HCT116 (cell line): ENCODE measurements around the gene MYBPH. TPM values are rescaled to one million over a fixed set of nuclear protein-coding genes. Genes with fewer than 3 reads are reported as not detected.

Source experiments
- ATAC-seq: fragments of 200-7000 bp; cut with Tn5 transposase; 2 replicates; pipeline ENCODE4 v1.9.1; 2020; ENCODE audit warnings: mild to moderate bottlenecking, moderate library complexity
- BruUV-seq: library from RNA; stranded (reverse); fragments of 400-500 nt; replicated peaks from 2 replicates; lab custom pipeline; 2021; lab: Mats Ljungman, UMichigan
- CTCF ChIA-PET: fragments of 300-600 bp; sonication (Branson Sonifier 250); formaldehyde crosslinking; loops from one replicate; lab custom pipeline; 2021; ENCODE audit warnings: antibody characterized with exemption; lab: Charles Lee
- POLR2A ChIA-PET: fragments of 300-600, 350-600 bp; sonication (Branson Sonifier 250); formaldehyde crosslinking; loops from one replicate; lab custom pipeline; 2021; ENCODE audit warnings: antibody characterized with exemption; lab: Charles Lee
- RAD21 ChIA-PET, 2 experiments: fragments of 300-600 bp; sonication (Branson Sonifier 250); formaldehyde crosslinking; loops; one replicate each; lab custom pipeline; 2023; ENCODE audit warnings: low total read pairs in 2 of 2; ENCODE audit not compliant: uncharacterized antibody in 2 of 2, unreplicated experiment in 2 of 2, low non-redundant PET in 1 of 2; lab: Charles Lee
- DNase-seq: peaks from one replicate; pipeline ENCODE4 v3.0.0-alpha.2; 2010; ENCODE audit warnings: low read depth, low spot score
- H2AFZ ChIP-seq: fragments of 200-600 bp; shearing (Covaris generic), sonication (generic); 2 replicates; pipeline ENCODE4 v1.6.1; 2017; ENCODE audit warnings: low read depth, mixed run types, mixed read lengths, antibody characterized with exemption, low read length; ENCODE audit not compliant: poor library complexity, severe bottlenecking
- H3K27ac ChIP-seq: 2 replicates; pipeline ENCODE4 v1.5.1; 2012; ENCODE audit warnings: low read depth, low read length
- H3K27me3 ChIP-seq: fragments of 200-600 bp; sonication (generic); 2 replicates; pipeline ENCODE4 v1.6.1; 2016; ENCODE audit warnings: mixed run types, low read length, mixed read lengths; ENCODE audit not compliant: insufficient read depth
- H3K36me3 ChIP-seq, 2 experiments: fragments of 200-500 bp in 1 of 2; fragments of 200-600 bp in 1 of 2; sonication (Bioruptor generic) in 1 of 2; sonication (generic) in 1 of 2; 2 replicates each; pipeline versions ENCODE4 v1.5.1 to v1.6.1; 2014 to 2016; ENCODE audit warnings: low read length in 2 of 2, inconsistent platforms in 1 of 2, mixed read lengths in 1 of 2, mixed run types in 1 of 2; ENCODE audit not compliant: insufficient read depth in 2 of 2, control insufficient read depth in 1 of 2
- H3K4me1 ChIP-seq, 2 experiments: fragments of 200-600 bp in 1 of 2; sonication (generic) in 1 of 2; 2 replicates each; pipeline versions ENCODE4 v1.5.1 to v1.6.1; 2012 to 2017; ENCODE audit warnings: low read length in 2 of 2, inconsistent platforms in 1 of 2, mild to moderate bottlenecking in 1 of 2, mixed read lengths in 1 of 2, mixed run types in 1 of 2, moderate library complexity in 1 of 2; ENCODE audit not compliant: insufficient read depth in 2 of 2, control insufficient read depth in 1 of 2
- H3K4me2 ChIP-seq: fragments of 200-600 bp; sonication (generic); 2 replicates; pipeline ENCODE4 v1.6.1; 2017; ENCODE audit warnings: mixed run types, low read length, mixed read lengths
- H3K4me3 ChIP-seq, 2 experiments: fragments of 200-600 bp in 1 of 2; sonication (generic) in 1 of 2; replicated peaks in 1 of 2; 2 replicates each; pipeline ENCODE4 v1.5.1; 2011 to 2016; ENCODE audit warnings: low read length in 2 of 2, control low read depth in 1 of 2, low read depth in 1 of 2, mild to moderate bottlenecking in 1 of 2, mixed read lengths in 1 of 2, mixed run types in 1 of 2
- H3K79me2 ChIP-seq: fragments of 200-600 bp; sonication (generic); 2 replicates; pipeline ENCODE4 v1.6.1; 2017; ENCODE audit warnings: mild to moderate bottlenecking, mixed run types, low read length, moderate library complexity, mixed read lengths; ENCODE audit not compliant: insufficient read depth
- H3K9ac ChIP-seq: fragments of 200-600 bp; sonication (generic); 2 replicates; pipeline ENCODE4 v1.6.1; 2016; ENCODE audit warnings: low read length, mixed read lengths
- H3K9me2 ChIP-seq: fragments of 200-600 bp; sonication (generic), shearing (Covaris generic); 2 replicates; pipeline ENCODE4 v1.6.1; 2017; ENCODE audit warnings: mixed run types, mild to moderate bottlenecking, moderate library complexity; ENCODE audit not compliant: insufficient read depth
- H3K9me3 ChIP-seq, 2 experiments: fragments of 200-500 bp in 1 of 2; fragments of 200-600 bp in 1 of 2; sonication (Bioruptor generic) in 1 of 2; sonication (generic) in 1 of 2; 2 replicates each; pipeline ENCODE4 v1.6.1; 2014 to 2017; ENCODE audit warnings: low read length in 2 of 2, mixed read lengths in 2 of 2, inconsistent platforms in 1 of 2, low read depth in 1 of 2, mild to moderate bottlenecking in 1 of 2, mixed run types in 1 of 2, moderate library complexity in 1 of 2; ENCODE audit not compliant: control insufficient read depth in 1 of 2, insufficient read depth in 1 of 2
- H4K20me1 ChIP-seq: fragments of 200-600 bp; sonication (generic), shearing (Covaris generic); 2 replicates; pipeline ENCODE4 v1.6.1; 2017; ENCODE audit warnings: mixed run types, mild to moderate bottlenecking, moderate library complexity; ENCODE audit not compliant: insufficient read depth
- ATF3 ChIP-seq: IDR thresholded peaks from 2 replicates; pipeline ENCODE4 v1.6.1; 2012
- CBX3 ChIP-seq: IDR thresholded peaks from 2 replicates; pipeline ENCODE4 v1.6.1; 2012; ENCODE audit warnings: low read depth
- CEBPB ChIP-seq: IDR thresholded peaks from 2 replicates; pipeline ENCODE4 v1.6.1; 2012; ENCODE audit warnings: low read depth
- CTCF ChIP-seq, 3 experiments: fragments of 200-600 bp in 1 of 3; sonication (generic) in 1 of 3; IDR thresholded peaks in 2 of 3; conservative IDR thresholded peaks in 1 of 3; 2 replicates each; pipeline ENCODE4 v1.5.1; 2012 to 2017; ENCODE audit warnings: low read depth in 2 of 3, low read length in 2 of 3, antibody characterized with exemption in 1 of 3, borderline replicate concordance in 1 of 3, control low read depth in 1 of 3, mild to moderate bottlenecking in 1 of 3, mixed read lengths in 1 of 3, mixed run types in 1 of 3, moderate library complexity in 1 of 3; ENCODE audit not compliant: insufficient read depth in 1 of 3
- EGR1 ChIP-seq: IDR thresholded peaks from 2 replicates; pipeline ENCODE4 v1.6.1; 2012; ENCODE audit warnings: low read depth
- ELF1 ChIP-seq: IDR thresholded peaks from 2 replicates; pipeline ENCODE4 v1.6.1; 2012; ENCODE audit warnings: low read depth, borderline replicate concordance
- EZH2phosphoT487 ChIP-seq: fragments of 200-600 bp; IDR thresholded peaks from 2 replicates; pipeline ENCODE4 v1.6.1; 2018; ENCODE audit warnings: antibody characterized with exemption, borderline replicate concordance
- FOSL1 ChIP-seq: IDR thresholded peaks from 2 replicates; pipeline ENCODE4 v1.6.1; 2012; ENCODE audit warnings: low read depth
- JUND ChIP-seq: IDR thresholded peaks from 2 replicates; pipeline ENCODE4 v1.6.1; 2012
- MAX ChIP-seq: IDR thresholded peaks from 2 replicates; pipeline ENCODE4 v1.6.1; 2012
- POLR2A ChIP-seq: IDR thresholded peaks from 2 replicates; pipeline ENCODE4 v1.7.0; 2011; ENCODE audit warnings: borderline replicate concordance; ENCODE audit not compliant: insufficient read depth, insufficient read length; ENCODE audit errors: extremely low read depth
- POLR2AphosphoS5 ChIP-seq: IDR thresholded peaks from 2 replicates; pipeline ENCODE4 v1.6.1; 2011; ENCODE audit warnings: mild to moderate bottlenecking, low read depth, low read length, moderate library complexity
- RAD21 ChIP-seq: IDR thresholded peaks from 2 replicates; pipeline ENCODE4 v1.6.1; 2012; ENCODE audit warnings: low read depth, mild to moderate bottlenecking
- REST ChIP-seq: IDR thresholded peaks from 2 replicates; pipeline ENCODE4 v1.6.1; 2012; ENCODE audit warnings: low read depth
- SP1 ChIP-seq: IDR thresholded peaks from 2 replicates; pipeline ENCODE4 v1.6.1; 2012; ENCODE audit warnings: low read depth
- SRF ChIP-seq: IDR thresholded peaks from 2 replicates; pipeline ENCODE4 v1.6.1; 2012; ENCODE audit warnings: low read depth
- ZBTB33 ChIP-seq: IDR thresholded peaks from 2 replicates; pipeline ENCODE4 v1.6.1; 2011; ENCODE audit warnings: mild to moderate bottlenecking, low read length, moderate library complexity; ENCODE audit not compliant: insufficient replicate concordance; ENCODE audit errors: extremely low read depth
- ZFX ChIP-seq: fragments of 450-650 bp; IDR thresholded peaks from 2 replicates; pipeline ENCODE4 v1.6.1; 2017
- ZNF274 ChIP-seq: fragments of 200-500 bp; sonication (Bioruptor generic); IDR thresholded peaks from 2 replicates; pipeline ENCODE4 v1.6.1; 2014; ENCODE audit warnings: mild to moderate bottlenecking, low read depth, low read length, inconsistent platforms
- intact Hi-C: fragments of 100-400 bp; cut with micrococcal nuclease; formaldehyde crosslinking; loops from 2 replicates; pipeline ENCODE4 v1.10.0; 2022
- total RNA-seq: library from RNA; stranded (reverse); gene quantifications from one replicate; pipeline ENCODE4 v1.2.1, GENCODE V29; 2021; ENCODE audit not compliant: unreplicated experiment

MYBPH gene
- total RNA-seq, 1 experiment from 2014 or later = 0.22 TPM

- Histone ChIP-seq H3K36me3 (no peaks in the 10 kb centered on the region), H3K27me3 (no peaks in the 10 kb centered on the region), H3K9me3 (no peaks in the 10 kb centered on the region), H3K4me3 (no peak overlapping the region), H4K20me1 (no peaks in the 10 kb centered on the region), H3K4me2 (peak overlapping the region; percentile 16; the same call in 1 of the 2 replicates), H3K4me1 (peaks cover 3 to 33% of the 10 kb centered on the region in 2 experiments; a peak in 3 of 4 replicates), H3K9ac (no peak overlapping the region), H2AFZ (no peak overlapping the region), H3K9me2 (no peaks in the 10 kb centered on the region), H3K79me2 (no peaks in the 10 kb centered on the region), H3K27ac (no peak overlapping the region)
- DNase-seq = no peak
- ATAC-seq = peak; percentile 63
- ChIA-PET CTCF (interaction anchor here (1.4 kb wide), 1 partner anchor 14 kb away, joined by 3 read pairs; no protein-coding TSS in a partner anchor), POLR2A (no interaction called here), RAD21 (no interaction called here)
- intact Hi-C loops = no loop called here
- no TSS peak for BruUV-seq
- TF ChIP-seq POLR2AphosphoS5 (no peak), RAD21 (no peak), ATF3 (no peak), FOSL1 (peak; percentile 60), ZBTB33 (no peak), ZFX (no peak), ELF1 (no peak), CEBPB (peak; percentile 43; the same call in 1 of the 2 replicates), JUND (peak; percentile 45; the same call in 1 of the 2 replicates), CBX3 (no peak), ZNF274 (no peak), POLR2A (no peak), CTCF (IDR thresholded peaks at IDR 0.05 in 2 of 3, conservative IDR thresholded peaks at IDR 0.05 in 1 of 3; ENCODE audit: borderline replicate concordance in 1 of 3, insufficient read depth in 1 of 3, low read depth in 2 of 3, low read length in 2 of 3) (no peak), REST (no peak), EGR1 (no peak), SP1 (peak; percentile 20; the same call in 1 of the 2 replicates), SRF (no peak), EZH2phosphoT487 (no peak), MAX (no peak)
Measured at GRCh38 chr1:203152158-203153034, 23.2 kb downstream of the MYBPH start.
